Measurements from ENCODE around the gene SCRN3. TPM values are rescaled to one million over a fixed set of nuclear protein-coding genes. Genes with fewer than 3 reads are reported as not detected.
"Not testable (repeated sequence)": the region's sequence is repeated elsewhere in the genome, so short reads cannot be mapped to it uniquely, and the experiment has no call there.

Gene SCRN3
- total RNA-seq, 4 donors from 2014 or later = 14.5 to 27.7 (median 20.4) TPM

- Histone ChIP-seq H3K27me3 (no peaks in the 10 kb centered on the region), H3K36me3 (peaks cover 7 to 36% (median 22%) of the 10 kb centered on the region in 4 donors), H3K27ac (replicated peaks in 1 of 4) (no peak overlapping the region), H3K4me1 (peaks cover 7 to 14% (median 9%) of the 10 kb centered on the region in 4 donors), H3K4me3 (no peak overlapping the region), H3K9me3 (no peaks in the 10 kb centered on the region)
- no peak for TF ChIP-seq CTCF (IDR thresholded peaks at IDR 0.05)
- TF ChIP-seq POLR2A (IDR thresholded peaks at IDR 0.05; ENCODE audit: low read depth) = no peak
- no peak for DNase-seq (ENCODE audit: extremely low spot score)
- intact Hi-C loops (cut with DNase I) = no loop called here
These were observed 5.3 kb downstream of the SCRN3 start for GRCh38 chr2:174400853-174401252.

GRCh38 chr2:174403628-174404027, 8.1 kb downstream of the SCRN3 start:
- no peak for DNase-seq (ENCODE audit: extremely low spot score)
- TF ChIP-seq CTCF (IDR thresholded peaks at IDR 0.05) = no peak
- no peak for TF ChIP-seq POLR2A (IDR thresholded peaks at IDR 0.05; ENCODE audit: low read depth)
- TF ChIP-seq POLR2AphosphoS5 (IDR thresholded peaks at IDR 0.05) = no peak
- TF ChIP-seq EP300 (IDR thresholded peaks at IDR 0.05) = no peak
- Histone ChIP-seq H3K9me3 (no peaks in the 10 kb centered on the region), H3K27me3 (no peaks in the 10 kb centered on the region), H3K36me3 (peaks cover 7 to 36% (median 22%) of the 10 kb centered on the region in 4 donors), H3K4me3 (no peak overlapping the region), H3K4me1 (no peaks in the 10 kb centered on the region), H3K27ac (replicated peaks in 1 of 4) (no peak overlapping the region)
- intact Hi-C loops (cut with DNase I) = no loop called here

- 81% methylated on average over 5 of the region's 31 CpGs for WGBS
- intact Hi-C loops (cut with DNase I); H3K27me3 ChIP-seq; H3K4me3 ChIP-seq; H3K27ac ChIP-seq (replicated peaks in 1 of 4); H3K4me1 ChIP-seq; H3K9me3 ChIP-seq; DNase-seq (ENCODE audit: extremely low spot score): not testable (repeated sequence)
- H3K36me3 ChIP-seq = peaks cover 4 to 21% (median 12%) of the 10 kb centered on the region in 4 donors
These were observed 14.5 kb downstream of the SCRN3 start for GRCh38 chr2:174410039-174410438.

- Histone ChIP-seq H3K4me1 (no peaks in the 10 kb centered on the region), H3K36me3 (peaks cover 4 to 21% (median 12%) of the 10 kb centered on the region in 4 donors), H3K4me3 (no peak overlapping the region), H3K27me3 (no peaks in the 10 kb centered on the region), H3K27ac (replicated peaks in 1 of 4) (no peak overlapping the region), H3K9me3 (no peaks in the 10 kb centered on the region)
- intact Hi-C loops (cut with DNase I) = no loop called here
- TF ChIP-seq POLR2A (IDR thresholded peaks at IDR 0.05; ENCODE audit: low read depth) (no peak), EP300 (IDR thresholded peaks at IDR 0.05) (no peak), CTCF (IDR thresholded peaks at IDR 0.05) (no peak), POLR2AphosphoS5 (IDR thresholded peaks at IDR 0.05) (no peak)
- no peak for DNase-seq (ENCODE audit: extremely low spot score)
These were observed 16.7 kb downstream of the SCRN3 start for GRCh38 chr2:174412256-174412655.

GRCh38 chr2:174428214-174428613, 32.7 kb downstream of the SCRN3 start:
- TF ChIP-seq CTCF (IDR thresholded peaks at IDR 0.05) = no peak
- TF ChIP-seq POLR2A (IDR thresholded peaks at IDR 0.05; ENCODE audit: low read depth) = no peak
- no peak for TF ChIP-seq POLR2AphosphoS5 (IDR thresholded peaks at IDR 0.05)
- no peak for TF ChIP-seq EP300 (IDR thresholded peaks at IDR 0.05)
- no peak for DNase-seq (ENCODE audit: extremely low spot score)
- no peaks in the 10 kb centered on the region for H3K9me3 ChIP-seq
- intact Hi-C loops (cut with DNase I) = no loop called here
- no peaks in the 10 kb centered on the region for H3K4me1 ChIP-seq
- H3K36me3 ChIP-seq = peaks cover 0 to 65% (median 16%) of the 10 kb centered on the region in 4 donors
- no peaks in the 10 kb centered on the region for H3K27me3 ChIP-seq
- H3K27ac ChIP-seq (replicated peaks in 1 of 4) = no peak overlapping the region
- H3K4me3 ChIP-seq = no peak overlapping the region
- WGBS = 93% methylated on average over 1 of the region's 1 CpG

Measured in esophagus muscularis mucosa (tissue), 4 donors.